Effector CD4-positive, alpha-beta T cell (primary cell): Measurements from ENCODE around the gene PHF13.

Experiments
- DNase-seq: peaks from one replicate; pipeline ENCODE4 v3.0.0-alpha.2; 2020

Gene PHF13

DNA sequence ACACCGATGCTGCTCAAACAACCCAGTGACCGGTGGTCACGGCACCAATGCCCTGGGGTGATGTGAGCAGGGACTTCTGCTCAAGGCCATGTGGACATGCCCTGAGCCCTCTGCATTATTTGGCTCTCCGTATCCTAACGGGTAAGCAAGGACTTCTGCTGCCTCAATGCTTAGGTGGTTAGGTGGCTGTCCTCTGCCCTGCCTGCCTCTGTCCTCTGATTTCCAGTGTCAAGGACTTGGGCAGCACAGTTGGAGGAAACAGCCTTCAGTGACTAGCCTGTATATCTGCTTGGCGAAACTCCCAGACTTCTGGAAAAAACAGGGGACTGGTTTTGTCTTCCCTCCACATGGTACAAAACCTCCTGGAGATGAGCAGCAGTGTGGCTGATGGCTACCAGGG, 53.6 kb downstream of the PHF13 start:
- no peak for DNase-seq

DNA sequence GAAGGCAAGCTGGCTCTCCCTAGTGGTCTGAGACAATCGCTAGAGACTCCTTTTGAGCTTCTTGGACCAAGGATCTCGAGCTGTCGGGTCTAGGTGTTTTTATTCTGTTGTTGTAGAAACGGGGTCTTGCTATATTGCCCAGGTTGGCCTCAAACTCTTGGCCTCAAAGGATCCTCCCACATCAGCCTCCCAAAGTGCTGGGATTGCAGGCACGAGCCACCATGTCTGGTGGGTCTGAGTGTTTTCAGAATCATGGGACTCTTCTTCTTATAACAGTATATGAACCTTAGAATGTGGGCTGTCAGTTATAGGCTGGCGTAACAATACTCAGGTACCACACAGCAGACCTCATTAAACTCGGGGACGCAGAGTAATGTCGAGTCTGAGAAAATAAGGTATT, 55.0 kb downstream of the PHF13 start:
- DNase-seq: no peak

GRCh38 chr1:6672558-6672957, 59.0 kb downstream of the PHF13 start:
- no peak for DNase-seq
